ENCODE measurements around the gene ANGEL2.
"Not testable (repeated sequence)": the region's sequence is repeated elsewhere in the genome, so short reads cannot be mapped to it uniquely, and the experiment has no call there.

Gene ANGEL2

DNA sequence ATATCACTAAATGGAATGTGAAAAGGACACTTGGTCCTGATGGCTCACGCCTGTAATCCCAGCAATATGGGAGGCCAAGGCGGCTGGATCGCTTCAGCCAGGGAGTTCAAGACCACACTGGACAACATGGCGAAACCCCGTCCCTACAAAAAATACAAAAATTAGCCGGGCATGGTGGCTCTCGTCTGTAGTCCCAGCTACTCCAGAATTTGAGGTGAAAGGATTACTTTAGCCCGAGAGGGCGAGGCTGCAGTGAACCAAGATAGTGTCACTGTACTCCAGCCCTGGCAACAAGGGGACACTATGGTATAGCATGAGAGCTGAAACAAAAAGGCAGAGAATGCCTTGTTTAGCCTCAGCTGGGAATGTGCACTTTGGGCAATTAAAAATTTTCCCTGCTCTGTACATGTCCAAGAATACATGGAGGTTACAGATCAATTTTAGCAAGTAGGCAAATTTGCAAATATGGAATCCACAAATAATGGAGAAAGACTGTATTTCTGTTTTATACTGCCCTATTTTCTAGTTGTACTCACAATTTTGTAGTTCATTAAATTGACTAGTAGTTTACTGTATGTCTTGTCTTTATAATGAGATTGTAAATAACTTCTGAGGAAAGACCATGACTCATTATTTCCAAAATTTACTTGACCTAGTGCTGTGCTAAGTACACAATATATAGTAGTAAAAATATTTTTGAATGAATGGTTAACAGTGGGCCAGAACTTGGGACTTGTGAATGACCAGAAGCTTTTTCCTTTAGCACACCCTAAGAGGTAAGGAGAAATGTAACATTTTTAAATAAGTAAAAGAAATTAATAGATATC, 2.0 kb upstream of the ANGEL2 start:
- no peak for DNase-seq

- DNase-seq, result no peak
These were observed 1.0 kb downstream of the ANGEL2 start for GRCh38 chr1:213014642-213015041.

DNA sequence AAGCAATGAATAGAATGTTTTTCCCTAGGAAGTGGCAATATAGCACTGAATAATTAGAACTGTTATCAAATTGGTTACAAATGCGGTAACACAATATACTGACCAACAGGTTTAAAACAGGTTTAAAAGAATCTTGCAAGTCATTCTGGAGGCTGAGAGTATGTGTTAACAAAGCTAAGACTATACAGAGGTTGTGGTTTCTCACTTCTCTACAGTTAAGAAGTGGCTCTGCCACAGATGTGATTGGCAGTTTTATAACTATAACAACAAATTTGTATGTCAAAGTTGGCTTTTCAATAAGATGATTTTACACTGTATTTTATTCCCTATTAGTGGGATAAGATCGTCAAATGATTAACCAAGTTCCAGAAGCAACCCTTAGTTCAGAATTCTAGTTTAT, 7.1 kb downstream of the ANGEL2 start:
- no peak for DNase-seq

- no peak for DNase-seq
These were observed 12.4 kb downstream of the ANGEL2 start for GRCh38 chr1:213003256-213003655.

DNA sequence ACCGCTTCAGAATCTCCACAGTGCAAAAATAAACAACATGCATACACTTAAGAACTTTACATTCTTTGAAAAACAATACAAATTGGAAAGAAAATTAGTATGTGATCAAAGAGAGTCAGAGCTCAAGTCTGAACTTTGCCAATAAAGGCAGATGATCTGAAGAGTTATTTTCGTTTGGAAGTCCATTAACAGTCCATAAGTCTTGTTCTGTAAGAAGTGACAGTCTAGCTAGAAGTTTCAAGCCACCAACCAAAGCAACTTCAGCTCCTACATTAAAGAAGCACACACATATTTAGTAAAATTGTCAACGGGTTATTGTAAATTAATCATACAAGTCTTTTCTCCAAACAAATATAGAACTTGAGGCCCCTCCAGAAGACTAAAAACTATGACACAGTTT, 20.7 kb downstream of the ANGEL2 start:
- no peak for DNase-seq

DNA sequence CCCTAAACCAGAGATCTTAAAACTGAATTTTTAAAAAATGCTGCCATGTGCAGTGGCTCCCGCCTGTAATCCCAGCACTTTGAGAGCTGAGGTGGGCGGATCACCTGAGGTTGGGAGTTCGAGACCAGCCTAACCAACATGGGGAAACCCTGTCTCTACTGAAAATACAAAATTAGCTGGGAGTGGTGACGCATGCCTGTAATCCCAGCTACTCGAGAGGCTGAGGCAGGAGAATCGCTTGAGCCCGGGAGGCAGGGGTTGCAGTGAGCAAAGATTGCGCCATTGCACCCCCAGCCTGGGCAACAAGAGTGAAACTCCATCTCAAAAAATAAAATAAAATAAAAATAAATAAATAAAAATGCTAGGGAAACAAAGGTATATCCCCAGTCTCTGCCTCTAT, 21.7 kb downstream of the ANGEL2 start:
- DNase-seq, result not testable (repeated sequence)

DNA sequence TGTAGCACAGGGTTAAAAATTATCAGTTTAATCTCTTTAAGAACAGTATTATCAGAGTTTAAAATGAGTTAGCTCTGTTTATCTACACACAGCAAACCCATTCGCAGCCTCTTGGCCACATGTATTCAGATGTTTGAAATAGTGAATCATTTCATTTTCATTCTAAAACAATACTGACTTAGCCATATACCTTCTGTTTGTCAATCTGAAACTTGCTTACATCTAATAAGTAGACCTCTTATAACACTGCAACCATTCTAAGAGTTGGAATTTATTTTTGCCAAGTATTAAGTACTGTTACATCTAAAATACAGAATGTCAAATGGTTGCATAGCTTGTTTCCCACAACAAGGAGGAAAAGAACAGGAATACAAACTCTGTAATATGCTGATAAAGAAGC, 25.4 kb downstream of the ANGEL2 start:
- DNase-seq, result no peak

DNA sequence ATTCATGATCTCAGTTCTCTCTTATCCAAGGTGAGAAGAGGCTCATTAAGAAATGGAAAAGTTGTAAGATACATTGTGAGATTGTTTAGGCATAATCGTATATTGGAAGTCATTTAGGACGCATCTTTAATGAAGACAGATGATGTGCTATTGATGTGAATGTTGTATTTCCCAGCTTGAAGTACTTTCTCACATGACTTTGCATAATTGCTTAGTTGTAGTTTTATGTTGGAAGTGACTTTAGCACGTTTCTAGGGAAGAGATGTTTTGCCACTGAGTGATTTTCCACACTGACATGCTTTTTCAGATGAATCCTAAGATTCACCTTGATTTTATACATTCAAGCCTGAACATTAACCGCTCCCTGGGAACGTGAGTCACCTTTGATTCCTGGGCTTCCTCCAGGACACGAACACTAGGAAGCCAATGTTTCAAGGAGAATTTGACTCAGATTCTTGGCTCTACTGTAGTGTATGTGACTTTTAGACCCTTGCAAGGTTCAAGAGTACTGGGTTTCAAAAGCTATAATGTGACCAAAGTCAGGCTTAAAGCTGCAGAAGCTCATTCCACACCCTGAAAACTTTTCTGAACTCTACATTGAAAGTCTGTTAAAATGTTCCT, 27.9 kb downstream of the ANGEL2 start:
- no peak for DNase-seq

GRCh38 chr1:212986551-212986950, 29.1 kb downstream of the ANGEL2 start:
- DNase-seq, result no peak

GRCh38 chr1:212984522-212985291, 31.0 kb downstream of the ANGEL2 start:
- no peak for DNase-seq

GRCh38 chr1:212983482-212983881, 32.2 kb downstream of the ANGEL2 start:
- no peak for DNase-seq

DNA sequence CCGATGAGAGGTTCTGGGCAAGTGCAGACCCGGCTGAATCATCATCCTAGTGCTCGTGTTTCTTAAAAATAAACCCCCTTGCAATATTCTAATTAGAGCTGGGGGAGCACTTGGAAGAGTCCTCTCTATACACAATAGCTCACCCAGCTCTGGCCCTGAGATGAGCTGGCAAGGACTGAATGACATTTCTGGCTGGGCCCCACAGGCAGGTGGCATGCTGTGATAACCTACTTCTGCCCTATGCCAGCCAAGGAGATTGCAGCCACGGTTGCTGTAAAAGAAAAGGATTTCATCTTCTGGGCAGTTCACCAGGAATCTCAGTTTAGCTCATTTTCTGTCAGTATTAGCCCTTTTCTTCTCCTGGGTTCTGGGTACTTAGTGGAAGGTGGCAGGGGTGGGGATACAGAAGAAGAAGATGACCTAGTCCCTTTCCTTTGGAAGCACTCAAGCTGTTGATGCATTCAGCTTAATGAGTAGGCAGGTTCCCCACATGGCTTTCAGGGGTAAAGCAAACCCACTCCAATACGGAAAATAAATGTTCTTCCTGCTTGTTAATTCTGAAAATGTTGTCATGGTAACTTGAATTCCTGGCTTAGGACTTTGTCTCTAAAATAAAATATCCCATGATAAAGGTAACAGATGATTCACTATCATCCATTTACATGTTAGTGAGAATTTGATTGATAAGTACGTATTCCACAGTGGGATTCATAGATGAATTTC, 33.1 kb downstream of the ANGEL2 start:
- peak; percentile 47 for DNase-seq

GRCh38 chr1:212981571-212982328, 33.9 kb downstream of the ANGEL2 start:
- no peak for DNase-seq

DNA sequence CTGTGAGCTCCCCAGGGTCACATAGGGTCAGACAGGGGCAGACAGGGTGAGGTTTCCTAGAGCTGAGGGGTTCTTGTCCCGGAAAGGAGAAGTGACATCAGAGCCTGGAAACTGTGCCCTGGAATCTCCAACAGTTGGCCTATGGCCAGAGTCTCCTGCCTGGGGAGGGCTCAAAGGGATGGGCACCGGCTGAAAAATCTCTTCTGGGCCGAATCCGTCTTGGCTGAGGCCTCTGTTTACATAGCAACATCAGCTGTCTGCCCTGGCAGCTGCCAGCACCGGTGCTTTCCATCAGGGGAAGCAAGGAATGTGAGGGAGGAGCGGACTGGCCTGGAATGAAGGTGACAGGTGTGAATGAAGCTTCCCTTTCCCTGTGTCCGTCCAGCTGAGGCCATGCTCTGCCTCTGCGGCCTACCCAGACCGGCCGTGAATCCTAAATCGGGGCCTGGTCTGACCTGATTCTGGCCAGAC, 34.6 kb downstream of the ANGEL2 start:
- DNase-seq, result peak; percentile 83

DNA sequence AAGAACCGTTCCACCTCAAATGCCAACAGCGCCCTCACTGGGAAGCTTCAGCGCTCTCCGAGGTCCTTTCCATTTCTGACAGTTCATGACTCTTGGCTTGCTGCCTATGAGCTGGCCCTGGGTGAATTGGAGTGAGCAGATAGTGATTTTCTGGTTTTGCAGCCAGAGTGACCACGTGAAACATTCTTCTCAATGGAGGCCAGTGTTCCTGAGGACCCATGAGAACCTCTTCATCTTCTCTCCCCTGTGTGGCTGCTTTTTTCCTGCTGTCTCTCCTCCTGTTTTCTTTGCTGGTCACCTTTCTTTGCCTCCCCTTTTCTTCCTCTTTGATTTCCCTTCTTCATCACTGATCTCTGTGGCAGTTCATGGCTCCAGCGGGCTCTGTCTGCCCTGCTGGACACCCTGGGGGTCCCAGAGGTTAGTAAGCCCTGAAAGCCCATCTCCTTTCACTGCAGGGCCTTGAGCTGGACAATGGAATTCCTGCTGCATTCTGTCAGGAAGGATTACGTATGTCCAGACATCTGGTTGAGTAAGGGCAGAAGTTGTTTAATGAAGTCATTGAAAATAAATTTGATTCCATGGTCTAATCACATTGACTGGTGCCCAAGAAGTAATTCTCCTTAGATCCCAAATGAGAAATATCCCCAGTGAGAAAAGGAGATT, 35.4 kb downstream of the ANGEL2 start:
- no peak for DNase-seq

GRCh38 chr1:212979340-212980122, 36.1 kb downstream of the ANGEL2 start:
- DNase-seq, result no peak

DNA sequence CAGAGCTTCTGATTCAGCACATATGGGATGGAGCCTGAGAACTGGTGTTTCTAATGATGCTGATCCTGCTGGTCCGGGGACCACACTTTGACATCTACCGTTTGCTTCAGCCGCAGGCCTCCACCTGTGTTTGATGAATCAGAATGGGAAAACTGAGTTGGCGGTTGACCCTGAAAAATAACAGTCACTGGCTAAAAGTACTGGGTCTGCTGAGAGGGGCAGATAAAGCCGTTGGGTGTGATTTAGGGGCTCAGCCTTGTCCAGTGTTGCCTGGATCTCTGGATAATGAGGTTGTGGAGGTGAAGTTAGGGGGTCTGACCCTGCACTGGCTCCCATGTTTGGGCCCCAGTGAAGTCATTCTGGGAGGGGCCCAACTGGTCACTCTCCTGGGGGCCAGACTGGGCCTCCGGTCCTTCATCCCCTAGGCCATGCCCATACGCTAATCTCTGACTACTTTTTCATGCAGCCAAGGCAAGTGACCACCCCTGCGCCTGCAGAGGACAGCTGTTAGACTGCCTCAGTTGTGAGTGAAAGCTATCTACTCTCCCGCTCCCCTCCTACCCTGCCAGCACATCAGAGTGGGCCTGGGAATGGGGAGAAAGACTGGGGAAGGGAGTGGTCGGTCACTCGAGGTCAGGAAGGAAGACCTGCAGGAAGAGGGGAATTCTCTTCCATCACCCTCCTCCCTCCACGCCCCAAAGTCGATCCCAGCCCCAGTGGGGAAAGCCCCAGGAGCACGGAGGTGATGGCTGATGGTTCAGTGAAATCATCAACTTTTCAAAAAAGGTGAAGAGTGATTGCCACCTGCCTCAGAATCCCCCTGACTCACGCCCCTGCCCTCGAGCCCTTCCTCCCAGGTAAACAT, 37.7 kb downstream of the ANGEL2 start:
- no peak for DNase-seq

DNA sequence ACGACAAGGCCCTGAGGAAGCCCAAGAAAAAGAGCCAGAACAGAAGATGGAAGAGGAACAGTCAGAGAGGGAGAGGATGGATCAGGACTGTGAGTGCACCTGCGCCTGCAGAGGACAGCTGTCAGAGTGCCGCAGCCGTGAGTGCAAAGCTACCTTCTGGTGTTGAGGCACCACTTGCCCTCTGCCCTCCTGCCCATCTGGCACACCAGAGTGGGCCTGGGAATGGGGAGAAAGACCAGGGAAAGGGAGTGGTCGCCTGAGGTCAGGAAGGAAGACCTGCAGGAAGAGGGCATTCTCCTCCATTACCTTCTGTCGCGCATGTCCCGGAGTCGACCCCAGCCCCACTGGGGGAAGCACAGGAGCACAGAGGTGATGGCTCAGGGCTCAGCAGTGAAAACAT, 39.1 kb downstream of the ANGEL2 start:
- DNase-seq, result no peak

DNA sequence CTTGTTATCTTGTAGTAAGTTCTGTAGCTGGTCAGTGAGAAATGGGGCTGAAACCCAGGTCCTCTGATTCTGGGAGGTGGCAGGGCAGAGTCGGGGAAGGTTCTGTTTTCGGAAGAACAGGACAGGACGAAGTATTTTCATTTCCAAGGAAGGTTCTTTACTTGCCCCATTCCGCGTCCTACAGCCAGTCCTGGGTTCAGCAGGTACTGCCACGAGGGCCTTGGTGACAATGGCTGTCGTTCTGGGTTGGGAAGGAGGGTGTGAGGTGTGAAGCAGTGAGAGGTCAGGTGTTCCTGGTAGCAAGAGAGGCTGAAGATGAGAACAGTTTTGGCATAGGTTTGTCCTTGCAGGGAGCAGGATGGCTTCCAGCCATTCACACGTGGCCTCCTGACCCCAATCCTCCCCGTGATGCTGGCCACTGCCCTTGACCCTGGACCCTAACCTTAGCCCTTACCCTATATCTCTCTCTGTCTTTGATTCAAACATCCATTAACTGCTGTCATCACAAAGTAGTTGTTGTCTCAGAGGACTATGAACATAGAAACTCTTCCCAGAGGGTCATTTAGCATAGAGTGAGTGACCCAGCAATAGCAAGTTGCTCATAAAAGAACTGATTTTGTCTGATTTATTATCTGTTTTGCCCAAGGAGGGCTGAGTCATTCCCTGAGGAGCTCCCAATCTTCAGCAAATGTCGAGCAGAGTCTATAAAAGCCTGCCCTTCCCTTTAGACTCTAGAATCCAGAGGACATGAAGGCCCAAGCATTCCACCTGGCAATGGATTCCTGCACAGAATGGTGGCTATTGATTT, 40.4 kb downstream of the ANGEL2 start:
- DNase-seq, result no peak

All from NCI-H2029 (cell line).